HG03159 (cell line): Measurements from ENCODE around the gene KIAA1614.

Experiments used
- ATAC-seq: cut with Tn5 transposase; IDR thresholded peaks from one replicate; pipeline ENCODE4 v1.9.1; 2021; ENCODE audit warnings: mild to moderate bottlenecking, moderate library complexity; ENCODE audit not compliant: unreplicated experiment

Gene KIAA1614

DNA sequence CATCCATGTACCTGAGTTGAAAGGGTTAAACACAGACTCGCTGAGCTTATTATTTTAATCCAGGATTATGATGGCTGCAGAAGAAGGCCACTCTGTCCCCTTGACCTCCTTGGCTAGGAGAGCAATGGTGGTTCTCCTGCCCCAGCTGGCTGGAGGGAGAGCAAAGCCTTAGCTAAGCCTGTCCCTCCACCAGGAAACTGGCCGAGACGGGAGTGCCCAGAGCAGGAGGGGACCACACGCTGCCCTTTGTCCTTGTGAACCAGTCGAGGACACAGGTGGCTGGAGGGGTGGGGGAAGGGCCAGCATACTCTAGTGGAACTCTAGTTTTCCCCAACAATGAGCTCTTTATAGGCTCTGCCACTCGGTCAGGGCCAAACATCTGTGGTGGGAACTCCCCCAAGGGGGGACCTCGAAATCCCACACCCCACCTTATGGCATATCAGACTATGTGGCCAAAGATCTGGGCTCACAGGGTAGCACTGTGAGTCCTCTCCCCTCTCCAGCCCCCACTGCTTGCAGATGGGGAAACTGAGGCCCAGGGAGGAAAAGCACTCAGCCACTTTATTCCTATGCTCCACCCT, 12.9 kb downstream of the KIAA1614 start:
- no peak for ATAC-seq

DNA sequence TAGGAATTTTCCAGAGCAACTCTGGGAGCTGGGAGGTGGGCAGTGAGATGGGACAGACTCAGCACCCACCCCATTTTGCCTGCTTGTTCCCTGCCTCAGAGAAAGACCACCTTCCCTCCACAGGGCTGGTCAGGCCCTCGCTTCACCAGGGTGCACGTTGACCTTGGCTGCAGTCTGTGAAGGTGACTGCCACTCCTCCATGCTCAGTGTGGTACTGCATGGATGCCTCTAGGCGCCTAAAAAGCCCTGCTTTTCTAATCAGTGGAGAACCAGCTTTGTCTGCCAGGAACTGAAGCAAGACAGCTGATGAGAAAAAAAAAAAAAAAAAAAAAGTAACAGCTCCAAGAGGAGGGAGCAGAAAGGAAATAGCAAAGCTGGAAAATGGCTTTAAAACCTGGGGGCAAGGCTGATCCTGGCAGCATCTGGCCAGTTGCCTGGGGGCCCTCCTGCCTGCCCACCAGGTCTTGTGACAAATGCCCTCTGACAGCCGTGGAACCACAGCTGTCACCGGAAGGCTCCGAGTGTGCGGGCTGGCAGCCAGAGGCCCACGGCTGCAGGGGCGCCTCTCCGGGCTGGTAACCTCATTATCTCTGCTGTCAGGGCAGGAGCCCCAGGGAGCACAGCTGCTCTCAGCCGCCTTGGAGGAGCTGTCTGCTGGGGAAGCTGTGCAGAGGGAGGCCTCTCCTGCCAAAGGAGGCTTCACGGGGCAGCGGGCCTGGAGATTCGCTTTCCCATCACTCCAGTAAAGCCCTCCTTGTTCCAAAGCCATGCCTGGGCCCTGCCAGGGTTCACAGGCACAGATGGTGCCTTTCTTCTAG, 13.7 kb downstream of the KIAA1614 start:
- no peak for ATAC-seq

DNA sequence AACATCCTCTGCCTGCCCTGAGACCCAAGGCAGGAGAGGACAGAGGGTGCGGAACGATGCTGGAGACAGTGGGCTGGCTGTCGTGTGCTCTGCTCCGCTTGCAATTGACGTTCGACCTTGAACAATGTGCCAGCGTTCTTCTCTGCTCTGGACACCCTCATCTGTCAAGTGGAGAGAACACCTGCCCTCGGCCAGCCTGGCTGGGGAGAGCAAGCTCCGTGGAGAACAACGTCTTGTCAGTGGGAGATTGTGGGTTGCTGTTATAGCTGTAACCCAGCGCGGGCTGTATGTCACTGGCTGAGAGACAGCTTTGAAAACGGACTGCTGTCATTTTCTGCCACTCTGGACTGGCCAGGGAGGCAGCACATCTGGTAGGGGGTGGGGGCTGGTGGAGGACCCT, 14.7 kb downstream of the KIAA1614 start:
- no peak for ATAC-seq

DNA sequence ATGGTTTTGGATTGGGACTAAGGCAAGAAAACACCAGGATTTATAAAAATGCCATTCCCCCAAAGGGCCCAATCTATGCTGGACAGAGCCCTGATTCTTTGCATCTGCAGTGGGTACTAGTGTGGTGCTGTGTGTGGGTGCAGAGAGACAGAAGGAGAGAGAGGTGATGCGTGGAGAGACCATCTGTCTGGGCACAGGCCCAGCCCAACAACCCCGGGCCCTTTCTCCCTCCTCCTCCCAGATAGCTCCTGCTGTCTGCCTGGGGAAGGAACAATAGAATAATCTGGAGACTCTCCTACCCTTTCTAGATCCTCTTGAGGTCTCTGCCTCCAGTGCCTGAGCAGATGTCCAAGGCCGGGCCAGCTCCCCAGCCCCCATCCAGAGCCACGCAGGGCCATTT, 15.1 kb downstream of the KIAA1614 start:
- no peak for ATAC-seq

DNA sequence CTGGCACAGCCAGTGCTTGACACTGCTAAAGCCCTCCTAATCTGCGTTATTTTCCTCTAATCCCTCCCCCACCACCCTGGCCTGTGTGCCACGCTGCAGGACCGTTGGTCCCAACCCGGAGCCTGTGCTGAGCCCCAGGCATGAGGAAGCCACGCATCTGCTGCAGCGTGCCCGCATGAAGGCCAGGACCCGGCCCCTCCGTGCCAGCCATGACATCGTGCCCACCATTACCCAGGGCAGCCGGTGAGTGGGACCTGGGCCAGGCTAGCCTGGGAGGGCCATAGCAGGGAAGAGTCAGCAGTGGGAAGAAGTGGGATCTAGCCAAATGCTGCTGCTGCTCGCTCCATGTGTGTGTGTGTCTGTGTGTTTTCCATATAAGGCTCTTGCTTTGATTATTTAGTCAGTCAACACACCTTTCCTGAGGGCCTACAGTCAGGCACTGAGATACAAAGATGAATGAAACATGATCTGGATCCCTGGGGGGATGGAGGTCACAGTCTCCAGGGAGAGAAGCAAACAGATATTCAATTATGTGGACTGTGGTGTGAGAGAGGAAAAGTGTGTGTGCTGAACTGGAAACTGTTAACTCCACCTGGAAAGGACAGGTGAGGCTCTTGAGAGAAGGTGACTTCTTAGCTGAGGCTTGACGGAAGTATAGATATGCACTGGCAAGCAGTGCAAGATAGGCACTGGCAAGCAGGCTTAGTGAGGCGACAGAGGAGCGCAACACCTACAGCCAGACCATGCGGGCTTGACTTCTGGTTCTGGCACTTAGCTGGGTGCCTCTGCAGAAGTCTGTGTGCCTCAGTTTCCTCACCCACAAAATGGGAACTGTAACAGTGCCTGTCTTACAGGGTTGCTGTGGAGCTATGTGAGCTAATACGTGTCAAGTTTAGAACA, 15.9 kb downstream of the KIAA1614 start:
- ATAC-seq: no peak

DNA sequence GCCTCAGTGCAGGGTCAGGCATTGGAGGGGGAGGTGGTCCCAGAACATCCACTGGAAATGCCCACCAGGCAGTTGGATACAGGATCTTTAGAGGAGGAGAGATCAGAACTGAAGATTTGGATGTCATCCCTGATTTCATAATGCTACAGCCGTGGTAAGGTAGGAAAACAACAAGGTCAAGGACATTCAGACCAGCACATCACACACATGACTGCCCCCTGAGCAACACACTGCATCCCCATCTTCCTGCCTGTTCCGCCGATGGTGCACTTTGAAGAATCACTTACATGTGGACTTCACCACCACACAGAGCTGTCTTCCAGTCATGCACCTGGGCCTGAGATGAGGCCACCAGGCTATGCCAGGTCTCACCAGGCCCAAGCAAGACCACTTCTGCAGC, 16.7 kb downstream of the KIAA1614 start:
- ATAC-seq: no peak

DNA sequence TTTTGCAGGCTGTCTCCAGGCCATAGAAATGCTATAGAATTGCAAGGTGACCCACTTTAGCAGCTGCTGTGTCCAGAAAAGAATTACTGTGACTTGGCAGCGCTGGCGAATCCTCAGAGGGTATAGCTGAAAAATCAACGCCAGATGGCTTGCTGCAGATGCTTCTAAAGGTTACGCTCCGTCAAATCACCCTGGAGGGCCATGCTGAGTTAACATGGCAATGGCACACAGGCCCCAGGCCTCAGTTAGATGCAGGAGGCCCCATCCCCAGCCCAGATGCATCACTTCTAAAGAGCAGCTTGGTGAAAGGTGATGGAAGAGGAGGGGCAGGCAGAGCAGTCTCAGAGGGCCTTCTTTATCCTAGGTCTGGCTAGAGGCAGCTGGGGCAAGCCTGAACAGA, 18.0 kb downstream of the KIAA1614 start:
- no peak for ATAC-seq

DNA sequence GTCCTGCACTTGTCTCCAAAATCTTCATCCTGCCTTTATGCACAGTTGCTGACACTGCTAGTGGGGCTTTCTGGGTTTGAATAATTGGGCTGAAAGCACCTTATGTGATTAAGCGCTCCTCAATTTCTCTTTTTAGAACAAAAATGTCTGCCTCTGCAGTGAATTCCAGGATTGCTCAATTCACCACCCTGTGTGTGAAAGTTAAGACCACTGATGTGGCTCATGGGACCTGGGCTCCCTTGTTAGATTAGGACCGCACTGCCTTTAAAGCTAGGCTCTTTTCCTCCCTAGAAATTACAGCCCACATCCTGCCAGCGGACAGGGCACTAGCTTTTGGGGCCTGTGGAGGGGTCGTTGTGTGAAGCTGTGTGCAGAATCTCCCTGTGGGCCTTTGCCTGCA, 18.8 kb downstream of the KIAA1614 start:
- no peak for ATAC-seq

DNA sequence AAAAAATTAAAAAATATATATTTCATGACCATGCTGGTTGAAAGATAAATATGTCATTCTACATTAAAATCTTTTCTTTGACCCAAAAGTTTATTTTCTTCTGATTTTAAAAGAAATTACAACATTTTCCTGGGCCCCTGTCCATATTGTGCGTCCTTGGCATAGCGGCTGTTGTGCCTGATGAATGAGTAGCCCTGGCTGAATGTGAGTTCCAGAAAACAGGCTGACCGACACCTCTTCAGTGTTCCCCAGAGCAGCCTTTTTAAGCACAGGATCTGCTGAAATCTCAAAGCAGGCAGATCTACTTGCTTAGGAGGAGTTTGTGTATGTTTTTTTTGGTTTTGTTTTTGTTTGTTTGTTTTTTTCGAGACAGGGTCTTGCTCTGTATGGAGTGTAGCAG, 19.7 kb downstream of the KIAA1614 start:
- no peak for ATAC-seq

DNA sequence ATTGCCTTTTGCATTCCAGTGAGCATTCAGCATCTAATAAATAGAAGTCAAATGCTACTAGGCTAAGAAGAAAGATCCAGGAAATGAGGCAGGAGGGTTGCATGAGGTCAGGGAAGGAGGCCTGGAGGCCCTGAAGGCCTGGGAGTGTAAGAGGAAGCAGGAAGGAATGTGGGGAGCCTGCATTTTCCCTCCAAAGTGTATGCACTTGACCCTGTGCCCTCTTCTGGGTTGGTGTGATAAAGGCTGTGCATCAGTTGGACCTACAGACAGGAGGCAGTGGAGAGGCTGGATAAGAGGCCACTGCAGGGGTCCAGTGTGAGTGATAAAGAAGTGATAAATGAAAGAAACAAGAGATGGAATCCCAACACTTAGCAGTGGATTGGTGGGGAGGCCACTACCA, 20.4 kb downstream of the KIAA1614 start:
- ATAC-seq: no peak

DNA sequence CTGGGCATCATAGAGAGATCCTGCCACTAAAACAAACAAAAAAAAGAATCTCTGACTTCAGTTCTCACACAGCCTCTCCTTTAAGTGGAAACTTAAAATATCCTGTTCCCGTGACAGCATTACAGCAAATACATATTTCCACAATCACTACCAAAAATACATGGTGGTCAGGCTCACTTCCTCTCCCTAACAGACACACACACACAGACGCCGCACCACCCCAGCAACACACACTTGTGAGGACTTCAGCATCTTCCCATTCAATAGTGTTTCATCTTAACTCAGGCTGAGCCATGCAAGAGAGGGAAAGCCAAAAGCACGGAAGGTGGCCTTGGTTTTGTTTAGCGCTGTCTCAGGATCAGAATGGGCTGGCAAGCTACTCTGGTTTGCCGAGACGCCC, 21.9 kb downstream of the KIAA1614 start:
- no peak for ATAC-seq

DNA sequence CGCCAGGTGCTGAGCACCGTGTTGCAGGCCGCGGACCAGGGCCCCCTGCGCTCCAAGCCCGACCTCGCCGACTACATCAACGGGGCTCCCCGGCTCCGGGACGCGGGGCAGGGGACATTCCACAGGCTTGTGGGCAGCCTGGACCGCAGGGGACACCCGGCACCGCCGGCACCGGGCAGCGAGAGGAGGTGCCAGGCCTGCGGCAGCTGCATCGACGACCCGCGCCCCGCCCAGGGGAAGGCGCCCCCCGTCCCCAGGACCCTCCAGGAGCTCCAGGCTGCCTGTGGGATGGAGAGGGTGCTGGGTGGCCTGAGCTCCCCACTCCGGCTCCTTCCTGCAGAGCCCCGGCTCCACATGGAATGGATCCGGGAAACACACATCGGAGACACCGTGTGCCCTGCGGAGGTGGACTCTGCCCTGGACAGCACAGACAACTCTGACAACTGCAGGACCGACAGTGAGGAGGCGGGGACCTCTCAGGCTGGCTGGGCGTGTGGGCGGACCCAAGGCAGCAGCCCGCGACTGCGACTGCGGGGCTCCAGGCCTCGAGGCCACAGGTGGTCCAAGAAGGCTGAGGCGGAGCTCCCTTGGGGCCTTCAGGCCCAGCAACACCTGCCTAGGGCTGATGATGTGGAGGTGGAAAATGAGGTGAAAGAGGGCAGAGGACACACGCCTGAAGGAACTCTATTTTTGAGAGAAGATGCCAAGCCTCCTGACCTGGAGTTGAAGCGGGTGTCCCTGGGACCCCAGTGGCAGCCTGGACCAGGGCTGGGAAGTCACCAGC, 22.8 kb downstream of the KIAA1614 start:
- no peak for ATAC-seq

DNA sequence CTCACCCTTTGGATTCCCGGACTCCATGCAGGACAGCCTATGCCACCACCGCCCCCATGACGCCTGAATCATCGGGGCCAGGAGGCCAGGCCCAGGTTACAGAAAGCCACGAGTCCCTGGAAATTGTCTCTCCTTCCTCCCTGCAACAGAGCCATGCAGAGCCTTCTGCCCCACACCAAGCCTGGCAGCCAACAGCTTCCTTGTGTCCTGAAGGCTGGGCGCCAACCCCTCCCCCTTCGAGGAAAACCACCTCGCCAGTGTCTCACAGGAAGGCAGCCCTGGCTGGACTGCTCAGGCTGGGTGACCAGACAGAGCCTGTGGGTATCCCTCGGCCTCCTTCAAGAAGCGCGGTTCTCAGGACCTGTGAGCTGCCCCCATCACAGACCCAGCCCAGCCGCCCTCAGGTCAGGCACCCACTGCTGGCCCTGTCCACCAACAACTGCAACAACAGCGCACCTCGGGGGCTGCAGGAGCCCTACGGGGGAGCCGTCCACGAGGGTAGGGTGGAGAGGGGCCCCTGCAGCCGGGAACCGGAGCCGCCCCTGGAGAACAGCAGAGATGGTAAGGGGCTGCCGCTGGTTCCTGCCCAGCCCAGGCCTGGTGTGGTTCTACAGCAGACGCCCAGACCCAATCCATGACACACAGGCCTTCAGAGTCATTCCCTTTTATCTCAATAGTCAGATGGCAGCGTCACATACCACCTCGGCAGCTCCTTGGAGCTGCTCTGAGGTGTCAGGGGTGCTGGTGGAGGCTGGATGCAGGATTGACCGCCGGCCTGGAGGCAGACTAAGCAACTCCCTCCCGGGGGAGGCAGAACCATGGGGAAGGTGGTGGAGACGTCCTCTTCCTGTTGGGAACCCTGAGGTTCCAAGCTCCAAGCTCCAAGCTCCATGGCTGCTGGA, 23.7 kb downstream of the KIAA1614 start:
- no peak for ATAC-seq

DNA sequence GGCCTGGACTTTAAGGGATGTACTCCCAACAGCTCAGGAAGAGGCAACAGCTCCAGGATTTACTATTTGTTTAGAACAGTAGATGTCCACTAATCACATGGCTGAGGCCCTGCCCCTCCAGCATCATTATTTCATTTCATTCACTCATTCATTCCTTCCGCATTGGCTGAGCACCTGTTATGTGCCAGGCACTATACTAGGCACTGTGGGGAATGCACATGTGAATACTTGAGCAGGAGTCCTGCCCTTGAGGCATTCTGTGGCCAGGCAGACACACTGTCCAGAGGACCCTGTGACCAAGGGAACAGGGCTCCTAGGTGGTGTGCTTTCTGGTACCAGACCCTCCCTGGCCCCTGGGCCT, 24.3 kb downstream of the KIAA1614 start:
- no peak for ATAC-seq

DNA sequence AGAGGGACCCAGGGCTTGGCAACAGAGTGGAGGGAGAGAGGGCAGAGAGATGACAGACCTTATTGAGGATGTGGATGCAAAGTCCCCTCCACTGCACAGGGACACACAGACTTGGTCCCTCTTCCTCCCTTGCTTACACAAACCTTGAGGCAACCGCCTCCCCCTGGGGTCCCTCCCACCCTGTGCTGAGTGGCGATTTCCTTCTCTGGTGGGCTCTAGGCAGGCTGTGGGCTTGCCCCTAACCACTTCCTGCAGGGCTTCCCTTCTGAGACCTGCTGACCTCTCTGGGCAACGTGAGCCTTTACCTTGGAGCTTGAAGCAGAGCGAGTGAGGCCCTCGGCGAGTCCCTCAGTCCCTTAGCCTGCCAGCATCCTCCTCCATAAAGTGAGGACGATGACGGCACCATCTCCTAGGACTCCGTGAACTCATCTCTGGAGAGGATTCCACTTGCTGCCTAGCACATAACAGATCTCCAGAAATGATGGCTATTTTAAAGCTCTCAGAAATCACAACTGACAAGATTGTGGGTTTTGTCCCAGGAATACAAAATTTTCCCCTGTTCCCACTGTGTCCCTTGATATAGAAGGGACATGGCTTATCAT, 25.0 kb downstream of the KIAA1614 start:
- ATAC-seq: no peak

DNA sequence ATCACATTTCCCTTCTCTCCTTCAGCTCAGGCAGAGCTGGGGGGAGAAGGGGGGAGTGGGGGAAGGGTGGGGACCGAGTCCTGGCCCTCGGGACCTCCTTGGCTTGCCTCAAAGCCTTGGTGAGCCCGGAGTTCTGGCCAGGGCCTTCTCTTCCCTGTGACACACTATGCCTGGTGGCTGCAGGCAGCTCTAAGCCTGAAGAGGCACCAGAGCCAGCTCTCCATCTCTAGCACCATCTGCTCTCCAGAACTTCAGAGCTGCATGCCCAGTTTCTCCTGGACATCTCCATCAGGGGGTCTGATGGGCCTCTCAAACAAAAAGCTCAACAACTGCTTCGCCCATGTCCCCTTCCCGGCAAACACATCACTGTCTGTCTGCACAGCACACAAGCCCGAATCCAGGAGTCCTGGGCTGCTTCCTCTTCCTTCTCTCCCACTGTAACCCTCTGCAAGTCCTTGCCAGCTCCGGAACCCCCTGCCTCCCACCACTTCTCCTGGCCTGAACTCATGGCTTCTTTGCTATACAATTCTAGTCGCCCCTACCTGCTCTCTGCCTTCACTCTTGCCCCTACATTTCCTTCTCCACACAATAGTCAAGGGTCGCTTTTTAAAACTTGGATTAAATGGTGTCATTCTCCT, 26.5 kb downstream of the KIAA1614 start:
- no peak for ATAC-seq

DNA sequence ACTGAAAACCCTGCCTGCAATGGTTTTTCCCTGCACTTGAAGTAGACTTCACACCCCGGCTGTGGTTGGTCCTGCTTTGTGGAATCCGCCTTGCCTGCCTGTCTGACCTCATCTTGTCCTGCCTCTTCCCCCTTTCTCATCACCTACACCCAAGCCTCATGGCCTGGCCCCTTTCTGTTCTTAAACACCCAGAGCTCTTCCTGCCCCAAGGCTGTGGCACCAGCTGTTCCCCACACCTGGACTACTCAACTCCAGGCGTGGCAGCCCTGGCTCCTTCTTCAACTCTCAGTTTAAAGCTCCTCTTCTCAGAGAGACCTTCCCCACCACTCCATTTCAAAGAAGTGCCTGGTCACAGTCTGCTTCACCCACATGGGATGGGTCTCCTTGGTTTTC, 27.0 kb downstream of the KIAA1614 start:
- no peak for ATAC-seq

DNA sequence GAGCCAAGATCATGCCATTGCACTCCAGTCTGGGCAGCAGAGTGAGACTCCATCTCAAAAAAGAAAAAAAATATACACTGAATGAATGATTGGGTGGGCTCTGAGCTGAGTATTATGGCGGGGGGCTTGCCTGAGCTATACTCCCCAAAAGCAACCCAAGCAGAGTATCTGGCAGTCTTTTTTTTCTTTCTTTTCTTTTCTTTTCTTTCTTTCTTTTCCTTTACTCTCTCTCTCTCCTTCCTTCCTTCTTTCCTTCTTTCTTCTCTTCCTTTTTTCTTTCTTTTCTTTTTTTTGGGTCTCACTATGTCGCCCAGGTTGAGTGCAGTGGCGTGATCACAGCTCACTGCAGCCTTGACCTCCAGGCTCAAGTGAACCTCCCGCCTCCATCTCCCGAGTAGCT, 27.7 kb downstream of the KIAA1614 start:
- ATAC-seq: no peak
